Cardiac fibroblast (primary cell): ENCODE data around the gene IP6K3.

Source experiments
- DNase-seq, 2 donors: peaks; one replicate each; pipeline versions ENCODE4 v3.0.0 to v3.0.0-alpha.2; 2010; ENCODE audit warnings: low read depth in 2 of 2
- H3K4me3 ChIP-seq, 2 donors: replicated peaks in 1 of 2; 1 replicate in 1 of 2; 2 replicates in 1 of 2; pipeline ENCODE4 v1.5.1; 2011; ENCODE audit warnings: low read depth in 2 of 2, low read length in 2 of 2, mild to moderate bottlenecking in 2 of 2, moderate library complexity in 1 of 2
- TF ChIP-seq, protein P1 (sequence below): IDR thresholded peaks from one replicate; pipeline ENCODE4 v1.5.1; 2011; ENCODE audit warnings: low read depth, mild to moderate bottlenecking, low read length, inconsistent platforms

IP6K3 gene

DNA sequence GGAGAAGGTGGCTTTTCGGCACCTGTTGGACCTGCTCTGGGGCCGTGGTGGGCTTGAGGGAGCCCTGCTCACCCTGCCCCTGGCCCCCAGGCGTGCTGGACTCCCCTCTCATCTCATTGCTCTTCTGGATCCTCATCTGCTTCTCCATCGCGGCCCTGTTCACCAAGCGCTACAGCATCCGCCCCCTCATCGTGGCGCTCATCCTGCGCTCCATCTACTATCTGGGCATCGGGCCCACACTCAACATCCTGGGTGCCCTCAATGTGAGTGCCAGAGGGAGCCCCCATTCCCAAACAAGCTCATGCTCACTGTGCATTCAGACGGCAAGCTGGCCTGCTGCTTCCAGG is 57.6 kb downstream of the IP6K3 start:
- H3K4me3 ChIP-seq, result no peak overlapping the region
- TF ChIP-seq, protein P1, sequence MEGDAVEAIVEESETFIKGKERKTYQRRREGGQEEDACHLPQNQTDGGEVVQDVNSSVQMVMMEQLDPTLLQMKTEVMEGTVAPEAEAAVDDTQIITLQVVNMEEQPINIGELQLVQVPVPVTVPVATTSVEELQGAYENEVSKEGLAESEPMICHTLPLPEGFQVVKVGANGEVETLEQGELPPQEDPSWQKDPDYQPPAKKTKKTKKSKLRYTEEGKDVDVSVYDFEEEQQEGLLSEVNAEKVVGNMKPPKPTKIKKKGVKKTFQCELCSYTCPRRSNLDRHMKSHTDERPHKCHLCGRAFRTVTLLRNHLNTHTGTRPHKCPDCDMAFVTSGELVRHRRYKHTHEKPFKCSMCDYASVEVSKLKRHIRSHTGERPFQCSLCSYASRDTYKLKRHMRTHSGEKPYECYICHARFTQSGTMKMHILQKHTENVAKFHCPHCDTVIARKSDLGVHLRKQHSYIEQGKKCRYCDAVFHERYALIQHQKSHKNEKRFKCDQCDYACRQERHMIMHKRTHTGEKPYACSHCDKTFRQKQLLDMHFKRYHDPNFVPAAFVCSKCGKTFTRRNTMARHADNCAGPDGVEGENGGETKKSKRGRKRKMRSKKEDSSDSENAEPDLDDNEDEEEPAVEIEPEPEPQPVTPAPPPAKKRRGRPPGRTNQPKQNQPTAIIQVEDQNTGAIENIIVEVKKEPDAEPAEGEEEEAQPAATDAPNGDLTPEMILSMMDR, result no peak
- no peak for DNase-seq

DNA sequence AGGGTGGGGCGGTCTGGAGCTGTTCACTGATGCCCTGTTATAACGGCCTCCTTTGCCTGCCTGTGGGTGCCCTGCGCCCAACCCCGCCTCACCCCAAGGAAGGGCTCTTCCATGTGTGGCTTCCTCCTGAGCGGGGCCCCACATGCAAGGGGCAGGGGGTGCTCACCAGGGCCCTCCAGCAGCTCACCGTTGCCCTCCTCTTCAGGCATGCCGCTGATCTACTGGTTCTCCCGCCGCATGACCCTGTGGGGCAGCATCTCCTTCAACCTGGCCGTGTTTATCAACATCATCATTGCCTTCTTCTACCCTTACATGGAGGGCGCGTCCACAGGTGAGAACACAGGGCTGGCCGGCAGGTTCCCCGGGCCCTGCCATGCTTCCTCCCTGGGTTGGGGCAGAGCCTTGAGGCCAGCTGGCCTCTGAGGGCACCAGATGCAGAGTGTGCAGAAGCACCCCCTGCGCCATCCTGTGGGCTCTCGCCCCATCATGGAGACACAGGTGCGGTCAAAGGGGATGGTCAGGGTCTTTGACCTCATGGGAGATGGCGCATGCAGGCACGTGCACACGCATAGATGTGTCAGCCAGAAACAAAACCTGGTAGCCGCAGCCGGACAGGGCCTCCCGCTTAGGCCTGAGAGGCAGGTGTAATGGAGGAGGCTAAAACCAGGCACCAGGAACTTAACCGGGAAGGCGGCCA is 58.1 kb downstream of the IP6K3 start:
- no peak overlapping the region for H3K4me3 ChIP-seq
- TF ChIP-seq, protein P1, result no peak
- DNase-seq, result no peak

DNA sequence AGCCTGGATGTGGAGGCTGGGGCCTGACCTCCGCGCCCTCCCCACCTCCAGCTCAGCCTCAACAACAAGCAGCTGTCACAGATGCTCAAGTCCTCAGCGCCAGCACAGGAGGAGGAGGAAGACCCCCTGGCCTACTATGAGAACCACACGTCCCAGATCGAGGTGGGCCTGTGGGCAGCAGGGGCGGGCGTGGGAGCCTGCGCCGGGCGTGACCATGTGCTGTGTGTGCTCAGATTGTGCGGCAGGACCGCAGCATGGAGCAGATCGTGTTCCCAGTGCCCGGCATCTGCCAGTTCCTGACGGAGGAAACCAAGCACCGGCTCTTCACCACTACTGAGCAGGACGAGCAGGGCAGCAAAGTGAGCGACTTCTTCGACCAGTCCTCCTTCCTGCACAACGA is 58.7 kb downstream of the IP6K3 start:
- TF ChIP-seq, protein P1, result no peak
- DNase-seq, result no peak
- H3K4me3 ChIP-seq, result no peak overlapping the region

DNA sequence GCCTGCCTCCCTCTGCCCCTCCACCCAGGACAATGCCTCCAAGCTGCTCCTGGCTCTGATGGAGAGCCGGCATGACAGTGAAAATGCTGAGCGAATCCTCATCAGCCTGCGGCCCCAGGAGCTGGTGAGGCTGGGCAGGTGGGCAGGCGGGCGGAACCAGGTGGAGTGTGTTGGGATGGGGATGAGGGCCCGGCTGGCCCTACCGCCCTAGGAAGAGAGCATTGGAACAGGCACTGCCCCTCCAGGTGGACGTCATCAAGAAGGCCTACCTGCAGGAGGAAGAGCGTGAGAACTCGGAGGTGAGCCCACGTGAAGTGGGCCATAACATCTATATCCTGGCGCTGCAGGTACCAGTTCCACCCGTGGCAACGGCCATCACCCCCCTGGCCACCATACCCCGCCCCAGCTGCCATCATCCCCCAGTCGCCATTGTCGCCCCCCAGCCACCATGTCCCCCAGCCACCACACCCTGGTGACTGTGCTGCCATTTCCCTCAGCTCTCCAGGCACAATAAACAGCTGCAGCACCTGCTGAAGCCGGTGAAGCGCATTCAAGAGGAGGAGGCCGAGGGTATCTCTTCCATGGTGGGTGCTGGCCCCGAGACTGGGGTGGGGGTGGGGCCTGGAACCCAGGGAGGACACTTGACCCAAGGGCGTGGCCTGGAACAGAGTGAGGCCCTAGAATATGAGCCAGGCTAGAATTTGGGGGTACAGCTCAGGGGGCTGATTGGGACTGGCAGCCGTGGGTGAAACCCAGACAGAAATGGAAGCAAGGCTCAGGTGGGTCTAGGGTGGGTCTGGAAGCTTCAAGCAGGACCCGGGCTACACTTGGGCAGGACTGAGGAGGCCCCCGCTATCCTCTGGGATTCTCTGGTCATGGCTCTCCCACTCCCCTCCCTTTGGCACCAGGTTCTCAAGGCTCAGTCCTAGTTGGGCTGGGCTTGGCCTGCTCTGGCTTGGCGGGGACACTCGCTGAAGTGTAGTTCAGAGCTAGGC is 59.4 kb downstream of the IP6K3 start:
- no peak for DNase-seq
- TF ChIP-seq, protein P1, result no peak
- no peak overlapping the region for H3K4me3 ChIP-seq

DNA sequence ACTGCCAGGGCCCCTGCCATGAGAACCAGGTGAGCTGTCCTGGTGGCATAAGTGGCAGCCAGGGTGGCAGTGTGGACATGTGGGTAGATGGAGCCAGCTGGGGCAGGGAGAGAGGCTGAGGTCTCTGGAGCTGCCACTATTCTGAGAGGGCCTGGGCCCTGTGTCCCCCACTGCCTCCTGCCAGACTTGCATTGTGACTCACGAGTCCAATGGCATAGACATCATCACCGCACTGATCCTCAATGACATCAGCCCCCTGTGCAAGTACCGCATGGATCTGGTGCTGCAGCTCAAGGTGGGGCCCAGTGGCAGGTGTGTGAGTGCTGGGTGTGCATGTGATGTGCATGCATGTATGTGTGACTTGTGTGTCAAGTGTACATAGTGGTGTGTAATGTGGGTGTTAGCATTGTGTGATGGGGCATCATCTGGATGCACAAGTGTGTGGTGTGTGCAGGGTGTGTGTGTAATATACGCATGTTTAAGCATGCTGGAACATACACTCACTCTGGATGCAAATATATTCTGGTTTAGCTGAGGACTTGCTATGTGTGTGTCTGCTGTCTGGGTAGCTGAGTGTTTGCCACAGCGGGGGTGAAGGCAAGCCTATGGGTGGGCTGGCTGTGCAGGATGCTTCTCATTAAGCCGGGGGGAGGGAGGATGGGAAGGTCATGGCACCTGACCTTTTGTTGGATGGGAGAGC is 60.3 kb downstream of the IP6K3 start:
- TF ChIP-seq, protein P1, result no peak
- no peak overlapping the region for H3K4me3 ChIP-seq
- no peak for DNase-seq

DNA sequence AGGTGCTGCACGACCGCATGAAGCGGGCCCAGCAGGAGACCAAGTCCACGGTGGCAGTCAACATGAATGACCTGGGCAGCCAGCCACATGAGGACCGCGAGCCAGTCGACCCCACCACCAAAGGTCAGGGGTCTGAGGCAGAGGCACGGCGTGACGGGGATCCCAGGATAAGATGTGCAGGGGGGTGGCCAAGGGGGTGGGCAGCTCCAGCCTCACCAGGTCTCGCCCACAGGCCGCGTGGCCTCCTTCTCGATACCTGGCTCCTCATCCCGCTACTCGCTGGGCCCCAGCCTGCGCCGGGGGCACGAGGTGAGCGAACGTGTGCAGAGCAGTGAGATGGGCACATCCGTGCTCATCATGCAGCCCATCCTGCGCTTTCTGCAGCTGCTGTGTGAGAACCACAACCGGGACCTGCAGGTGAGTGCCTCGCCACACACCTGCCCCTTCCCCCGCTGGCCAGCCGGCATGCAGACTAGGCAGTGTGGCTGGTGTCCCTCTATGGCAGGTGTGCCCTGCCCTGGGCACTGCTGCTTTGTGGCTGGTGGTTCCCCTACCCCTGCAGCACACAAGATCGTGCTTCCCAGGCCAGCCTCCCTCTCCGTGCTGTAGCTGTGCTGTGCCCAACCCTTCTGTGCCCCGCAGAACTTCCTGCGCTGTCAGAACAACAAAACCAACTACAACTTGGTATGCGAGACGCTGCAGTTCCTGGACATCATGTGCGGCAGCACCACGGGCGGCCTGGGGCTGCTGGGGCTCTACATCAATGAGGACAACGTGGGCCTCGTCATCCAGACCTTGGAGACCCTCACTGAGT is 61.1 kb downstream of the IP6K3 start:
- no peak overlapping the region for H3K4me3 ChIP-seq
- no peak for DNase-seq
- TF ChIP-seq, protein P1, result no peak
